ENCODE results near the gene ARHGAP31.

DNA sequence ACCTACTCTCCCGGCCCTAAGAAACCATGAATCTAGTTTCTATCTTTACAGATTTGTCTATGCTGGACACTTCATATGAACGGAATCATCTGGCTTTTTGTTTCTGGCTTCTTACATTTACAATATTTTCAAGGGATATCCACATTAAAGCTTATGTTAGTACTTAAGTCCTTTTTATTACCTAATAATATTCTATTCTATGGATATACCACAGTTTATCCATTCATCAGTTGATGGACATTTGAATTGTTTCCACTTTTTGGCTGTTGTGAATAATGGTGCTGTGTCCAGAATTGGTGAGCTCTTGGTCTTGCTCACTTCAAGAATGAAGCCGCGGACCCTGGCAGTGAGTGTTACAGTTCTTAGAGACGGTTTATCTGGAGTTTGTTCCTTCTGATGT is 42.6 kb downstream of the ARHGAP31 start:
- TF ChIP-seq, protein P1, sequence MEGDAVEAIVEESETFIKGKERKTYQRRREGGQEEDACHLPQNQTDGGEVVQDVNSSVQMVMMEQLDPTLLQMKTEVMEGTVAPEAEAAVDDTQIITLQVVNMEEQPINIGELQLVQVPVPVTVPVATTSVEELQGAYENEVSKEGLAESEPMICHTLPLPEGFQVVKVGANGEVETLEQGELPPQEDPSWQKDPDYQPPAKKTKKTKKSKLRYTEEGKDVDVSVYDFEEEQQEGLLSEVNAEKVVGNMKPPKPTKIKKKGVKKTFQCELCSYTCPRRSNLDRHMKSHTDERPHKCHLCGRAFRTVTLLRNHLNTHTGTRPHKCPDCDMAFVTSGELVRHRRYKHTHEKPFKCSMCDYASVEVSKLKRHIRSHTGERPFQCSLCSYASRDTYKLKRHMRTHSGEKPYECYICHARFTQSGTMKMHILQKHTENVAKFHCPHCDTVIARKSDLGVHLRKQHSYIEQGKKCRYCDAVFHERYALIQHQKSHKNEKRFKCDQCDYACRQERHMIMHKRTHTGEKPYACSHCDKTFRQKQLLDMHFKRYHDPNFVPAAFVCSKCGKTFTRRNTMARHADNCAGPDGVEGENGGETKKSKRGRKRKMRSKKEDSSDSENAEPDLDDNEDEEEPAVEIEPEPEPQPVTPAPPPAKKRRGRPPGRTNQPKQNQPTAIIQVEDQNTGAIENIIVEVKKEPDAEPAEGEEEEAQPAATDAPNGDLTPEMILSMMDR (conservative IDR thresholded peaks at IDR 0.05), result no peak
- no peak for TF ChIP-seq EZH2 (IDR thresholded peaks at IDR 0.05; ENCODE audit: low read depth)
